H1 (cell line): ENCODE results near the gene HIPK2. TPM values are rescaled to one million over a fixed set of nuclear protein-coding genes. Genes with fewer than 3 reads are reported as not detected.

Source experiments
- CTCF ChIA-PET: fragments of 300-600 bp; sonication (Branson Sonifier 250); formaldehyde crosslinking; loops from one replicate; lab custom pipeline; 2021; ENCODE audit not compliant: partially characterized antibody; lab: Charles Lee
- POLR2A ChIA-PET: fragments of 300-600 bp; sonication (Branson Sonifier 250); formaldehyde crosslinking; loops from one replicate; lab custom pipeline; 2021; ENCODE audit warnings: inconsistent platforms; ENCODE audit not compliant: partially characterized antibody; lab: Charles Lee
- DNase-seq, 2 experiments: peaks; one replicate each; pipeline versions ENCODE4 v3.0.0 to v3.0.0-alpha.2; 2010 to 2022; ENCODE audit warnings: low spot score in 2 of 2, low read depth in 1 of 2, mixed read lengths in 1 of 2
- FAIRE-seq: peaks from 2 replicates; lab custom pipeline; 2011; peaks lifted over from hg19 to GRCh38; lab: Jason Lieb, UNC
- H2AFZ ChIP-seq: 2 replicates; pipeline ENCODE4 v1.8.1; 2012; ENCODE audit warnings: low read length, inconsistent platforms
- H2AK5ac ChIP-seq: 2 replicates; pipeline ENCODE4 v1.6.1; 2013; ENCODE audit warnings: low read depth, low read length
- H2BK120ac ChIP-seq: replicated peaks from 2 replicates; pipeline ENCODE3; 2013; ENCODE audit warnings: low read depth, low read length, inconsistent platforms
- H2BK12ac ChIP-seq: 2 replicates; pipeline ENCODE4 v1.6.1; 2013; ENCODE audit warnings: low read depth, low read length
- H2BK15ac ChIP-seq: 2 replicates; pipeline ENCODE4 v1.6.1; 2013; ENCODE audit warnings: low read length
- H2BK20ac ChIP-seq: 2 replicates; pipeline ENCODE4 v1.6.1; 2013; ENCODE audit warnings: low read length
- H2BK5ac ChIP-seq: 2 replicates; pipeline ENCODE4 v1.6.1; 2013; ENCODE audit warnings: low read depth, low read length
- H3K14ac ChIP-seq: 2 replicates; pipeline ENCODE4 v1.6.1; 2013; ENCODE audit warnings: inconsistent platforms; ENCODE audit not compliant: insufficient read length
- H3K18ac ChIP-seq: 2 replicates; pipeline ENCODE4 v1.6.1; 2013; ENCODE audit warnings: low read length; ENCODE audit errors: extremely low read depth
- H3K23ac ChIP-seq: 2 replicates; pipeline ENCODE4 v1.6.1; 2013; ENCODE audit warnings: inconsistent platforms; ENCODE audit not compliant: insufficient read length
- H3K23me2 ChIP-seq: 2 replicates; pipeline ENCODE4 v1.6.1; 2013; ENCODE audit warnings: low read depth, low read length
- H3K27ac ChIP-seq: 2 replicates; pipeline ENCODE4 v1.6.1; 2011; ENCODE audit warnings: low read depth, low read length, inconsistent platforms
- H3K27me3 ChIP-seq, 4 experiments: replicated peaks in 1 of 4; 1 replicate in 1 of 4; 2 replicates in 3 of 4; pipeline versions ENCODE4 v1.6.1 to v1.8.1; 2011 to 2013; ENCODE audit warnings: low read length in 3 of 4, mild to moderate bottlenecking in 3 of 4, inconsistent platforms in 2 of 4, mixed read lengths in 2 of 4, moderate library complexity in 1 of 4; ENCODE audit not compliant: control insufficient read depth in 3 of 4, insufficient read depth in 3 of 4; ENCODE audit errors: extremely low read depth in 1 of 4
- H3K36me3 ChIP-seq, 4 experiments: 2 replicates each; pipeline versions ENCODE4 v1.6.1 to v1.8.1; 2011 to 2013; ENCODE audit warnings: mild to moderate bottlenecking in 4 of 4, low read length in 3 of 4, moderate library complexity in 2 of 4, control low read depth in 1 of 4, inconsistent platforms in 1 of 4; ENCODE audit not compliant: insufficient read depth in 4 of 4, control insufficient read depth in 2 of 4
- H3K4ac ChIP-seq: replicated peaks from 2 replicates; pipeline ENCODE3; 2013; ENCODE audit warnings: low read length, low read depth, mixed read lengths, inconsistent platforms; ENCODE audit not compliant: insufficient read length
- H3K4me1 ChIP-seq, 4 experiments: replicated peaks in 1 of 4; 1 replicate in 1 of 4; 2 replicates in 3 of 4; pipeline versions ENCODE4 v1.6.1 to v1.8.1; 2011 to 2013; ENCODE audit warnings: low read length in 3 of 4, inconsistent platforms in 2 of 4, mixed read lengths in 1 of 4; ENCODE audit not compliant: insufficient read depth in 4 of 4, control insufficient read depth in 3 of 4
- H3K4me2 ChIP-seq, 2 experiments: 2 replicates each; pipeline versions ENCODE4 v1.6.1 to v1.8.1; 2011 to 2013; ENCODE audit warnings: low read depth in 2 of 2, low read length in 2 of 2, control low read depth in 1 of 2, inconsistent platforms in 1 of 2, mild to moderate bottlenecking in 1 of 2; ENCODE audit not compliant: insufficient read depth in 1 of 2
- H3K4me3 ChIP-seq, 4 experiments: fragments of 200-600, 300-600 bp in 1 of 4; sonication (generic), shearing (Covaris generic), sonication (Bioruptor Twin) in 1 of 4; 2 replicates each; pipeline versions ENCODE4 v1.5.1 to v1.8.1; 2011 to 2016; ENCODE audit warnings: low read length in 4 of 4, low read depth in 3 of 4, control low read depth in 2 of 4, inconsistent platforms in 2 of 4, mild to moderate bottlenecking in 2 of 4, mixed read lengths in 1 of 4, moderate library complexity in 1 of 4; ENCODE audit not compliant: insufficient read depth in 2 of 4; ENCODE audit errors: extremely low read depth in 1 of 4
- H3K56ac ChIP-seq: replicated peaks from 2 replicates; pipeline ENCODE3; 2013; ENCODE audit warnings: low read depth, mild to moderate bottlenecking, mixed read lengths, low read length, inconsistent platforms; ENCODE audit not compliant: insufficient read length
- H3K79me1 ChIP-seq: 2 replicates; pipeline ENCODE4 v1.6.1; 2013; ENCODE audit warnings: low read depth, low read length, control low read depth
- H3K79me2 ChIP-seq, 2 experiments: 2 replicates each; pipeline versions ENCODE4 v1.6.1 to v1.8.1; 2012 to 2013; ENCODE audit warnings: low read length in 2 of 2, mild to moderate bottlenecking in 2 of 2, inconsistent platforms in 1 of 2; ENCODE audit not compliant: insufficient read depth in 2 of 2, control insufficient read depth in 1 of 2
- H3K9ac ChIP-seq, 4 experiments: replicated peaks in 1 of 4; 1 replicate in 1 of 4; 2 replicates in 3 of 4; pipeline versions ENCODE4 v1.6.1 to v1.8.1; 2011 to 2013; ENCODE audit warnings: low read depth in 3 of 4, low read length in 3 of 4, control low read depth in 2 of 4, mild to moderate bottlenecking in 2 of 4, moderate library complexity in 2 of 4, inconsistent platforms in 1 of 4; ENCODE audit errors: extremely low read depth in 1 of 4
- H3K9me3 ChIP-seq, 2 experiments: 2 replicates each; pipeline versions ENCODE4 v1.6.1 to v1.8.1; 2012 to 2013; ENCODE audit warnings: mild to moderate bottlenecking in 2 of 2, moderate library complexity in 2 of 2, control low read depth in 1 of 2, inconsistent platforms in 1 of 2, low read depth in 1 of 2, low read length in 1 of 2, mixed read lengths in 1 of 2; ENCODE audit not compliant: insufficient read depth in 2 of 2
- H4K20me1 ChIP-seq, 2 experiments: replicated peaks in 1 of 2; 2 replicates each; pipeline versions ENCODE3 to v1.8.1; 2011 to 2013; ENCODE audit warnings: inconsistent platforms in 2 of 2, low read length in 2 of 2, mild to moderate bottlenecking in 1 of 2; ENCODE audit not compliant: insufficient read depth in 2 of 2, control insufficient read depth in 1 of 2
- H4K5ac ChIP-seq: 2 replicates; pipeline ENCODE4 v1.6.1; 2013; ENCODE audit warnings: low read length, low read depth, mixed read lengths, inconsistent platforms; ENCODE audit not compliant: insufficient read length
- H4K8ac ChIP-seq: 2 replicates; pipeline ENCODE4 v1.8.0; 2013; ENCODE audit warnings: mild to moderate bottlenecking, moderate library complexity, low read length, inconsistent platforms; ENCODE audit not compliant: insufficient read depth; ENCODE audit errors: extremely low read depth
- H4K91ac ChIP-seq: replicated peaks from 2 replicates; pipeline ENCODE3; 2013; ENCODE audit warnings: low read length, mixed read lengths, inconsistent platforms; ENCODE audit not compliant: insufficient read length
- ATF3 ChIP-seq: IDR thresholded peaks from 2 replicates; pipeline ENCODE4 v1.6.1; 2011; ENCODE audit warnings: low read depth, mild to moderate bottlenecking, low read length; ENCODE audit not compliant: insufficient read depth
- BACH1 ChIP-seq: IDR thresholded peaks from 2 replicates; pipeline ENCODE4 v1.6.1; 2012; ENCODE audit warnings: low read length, improper control_type of control experiment
- CBX5 ChIP-seq: fragments of 300-800, 300-1000 bp; sonication (generic); IDR thresholded peaks from 2 replicates; pipeline ENCODE4 v1.7.1; 2016; ENCODE audit warnings: antibody characterized with exemption, low read length, low read depth
- CHD2 ChIP-seq: IDR thresholded peaks from 2 replicates; pipeline ENCODE4 v1.6.1; 2012; ENCODE audit warnings: low read length, improper control_type of control experiment
- EP300 ChIP-seq, 2 experiments: IDR thresholded peaks; 1 replicate in 1 of 2; 2 replicates in 1 of 2; pipeline ENCODE4 v1.6.1; 2011 to 2012; ENCODE audit warnings: low read depth in 2 of 2, low read length in 2 of 2, mild to moderate bottlenecking in 2 of 2, borderline replicate concordance in 1 of 2, inconsistent platforms in 1 of 2, moderate library complexity in 1 of 2
- MAFK ChIP-seq: IDR thresholded peaks from 2 replicates; pipeline ENCODE4 v1.6.1; 2012; ENCODE audit warnings: low read depth, mild to moderate bottlenecking, improper control_type of control experiment, low read length
- NRF1 ChIP-seq: IDR thresholded peaks from 2 replicates; pipeline ENCODE4 v1.6.1; 2011; ENCODE audit warnings: mild to moderate bottlenecking, low read depth, low read length, improper control_type of control experiment
- POLR2AphosphoS5 ChIP-seq: IDR thresholded peaks from 2 replicates; pipeline ENCODE4 v1.6.1; 2011; ENCODE audit warnings: low read depth, low read length
- RXRA ChIP-seq: IDR thresholded peaks from 2 replicates; pipeline ENCODE4 v1.6.1; 2011; ENCODE audit warnings: low read depth, mild to moderate bottlenecking, low read length, moderate library complexity; ENCODE audit not compliant: insufficient read depth
- SP2 ChIP-seq: IDR thresholded peaks from 2 replicates; pipeline ENCODE4 v1.6.1; 2012; ENCODE audit warnings: mild to moderate bottlenecking, low read length, inconsistent platforms
- WGBS, 2 experiments: shearing (Covaris generic) in 1 of 2; methylation state at CpG; one replicate each; pipeline versions ENCODE4 v1.1.6 to v1.1.7; 2013 to 2015; ENCODE audit warnings: low lambda C conversion rate in 2 of 2, mixed read lengths in 2 of 2, inconsistent platforms in 1 of 2, low coverage in 1 of 2, missing lambda C conversion rate in 1 of 2; ENCODE audit not compliant: insufficient replicate concordance in 2 of 2, insufficient coverage in 1 of 2, insufficient read length in 1 of 2; ENCODE audit errors: extremely low coverage in 1 of 2, missing lambda C conversion rate in 1 of 2; 5-methylcytosine and 5-hydroxymethylcytosine counted together
- polyA plus RNA-seq, 7 experiments: library from polyadenylated mRNA; depleted of rRNA in 3 of 7; stranded (reverse) in 5 of 7; unstranded in 2 of 7; fragments of >200 nt in 5 of 7; fragments of 200-250 nt in 2 of 7; gene quantifications; 1 replicate in 5 of 7; 2 replicates in 1 of 7; 4 replicates in 1 of 7; pipeline versions ENCODE4 v1.2.1 to v1.2.3, GENCODE V29; 2011 to 2013; ENCODE audit warnings: missing spikeins in 2 of 7, mixed read lengths in 2 of 7
- total RNA-seq: library from RNA; stranded (reverse); fragmentation: NEBNext Ultra II Directional; extraction: Animal tissue kit (Norgen Biotek cat#: 25700); gene quantifications from 2 replicates; pipeline ENCODE4 v1.2.1, GENCODE V29; 2021

HIPK2 gene
- total and polyA plus RNA-seq, 2 of the 8 experiments (the other 6 are each of a cell fraction or from before 2014, with no cell fraction given), result 8.3 to 24.3 TPM

- Histone ChIP-seq H2BK20ac (no peak overlapping the region), H3K79me2 (no peaks in the 10 kb centered on the region; a peak in 1 of 4 replicates), H3K18ac (no peak overlapping the region), H2BK5ac (no peak overlapping the region), H3K27ac (no peak overlapping the region), H3K4me1 (peaks cover 8 to 15% (median 11%) of the 10 kb centered on the region in 4 experiments), H3K23ac (no peak overlapping the region), H2AK5ac (no peak overlapping the region), H3K4me2 (no peak overlapping the region), H3K56ac (no peak overlapping the region), H3K14ac (no peak overlapping the region), H3K23me2 (no peaks in the 10 kb centered on the region), H3K4ac (no peak overlapping the region), H4K8ac (no peak overlapping the region), H2AFZ (no peak overlapping the region), H4K91ac (no peak overlapping the region), H3K9ac (no peak overlapping the region), H3K4me3 (no peak overlapping the region), H3K79me1 (no peaks in the 10 kb centered on the region), H3K36me3 (no peaks in the 10 kb centered on the region), H2BK12ac (no peak overlapping the region), H3K9me3 (no peaks in the 10 kb centered on the region), H2BK120ac (no peak overlapping the region), H4K5ac (no peak overlapping the region), H3K27me3 (no peaks in the 10 kb centered on the region), H4K20me1 (no peaks in the 10 kb centered on the region), H2BK15ac (no peak overlapping the region)
- CTCF ChIA-PET, result interaction anchor here (3.8 to 5.2 kb wide), 6 partner anchors 12 to 354 kb away, joined by 23 to 122 read pairs (median 32); no protein-coding TSS in a partner anchor
- DNase-seq (no peak), FAIRE-seq (no peak)
- POLR2A ChIA-PET, result no interaction called here
- 90% methylated on average over 13 of the region's 14 CpGs; no CpG with 5 or more reads in 1 of the 2 experiments for WGBS, 2 experiments
- TF ChIP-seq MAFK (no peak), POLR2AphosphoS5 (no peak), ATF3 (no peak), BACH1 (no peak), EP300 (IDR thresholded peaks at IDR 0.05; ENCODE audit: borderline replicate concordance in 1 of 2, low read depth in 2 of 2, low read length in 2 of 2) (no peak), CBX5 (no peak), RXRA (no peak), CHD2 (no peak), NRF1 (no peak), SP2 (no peak)
These were observed 128.8 kb downstream of the HIPK2 start for GRCh38 chr7:139648941-139649425.
